Activated T-helper 1 cell treated with Interleukin-2 at 50 U/mL for 16 hours (primary cell): ENCODE measurements around the gene NRSN1.

Experiments
- DNase-seq: peaks from one replicate; pipeline ENCODE4 v3.0.0-alpha.2; 2020; ENCODE audit warnings: low read depth

Gene NRSN1, protein sequence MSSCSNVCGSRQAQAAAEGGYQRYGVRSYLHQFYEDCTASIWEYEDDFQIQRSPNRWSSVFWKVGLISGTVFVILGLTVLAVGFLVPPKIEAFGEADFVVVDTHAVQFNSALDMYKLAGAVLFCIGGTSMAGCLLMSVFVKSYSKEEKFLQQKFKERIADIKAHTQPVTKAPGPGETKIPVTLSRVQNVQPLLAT

DNA sequence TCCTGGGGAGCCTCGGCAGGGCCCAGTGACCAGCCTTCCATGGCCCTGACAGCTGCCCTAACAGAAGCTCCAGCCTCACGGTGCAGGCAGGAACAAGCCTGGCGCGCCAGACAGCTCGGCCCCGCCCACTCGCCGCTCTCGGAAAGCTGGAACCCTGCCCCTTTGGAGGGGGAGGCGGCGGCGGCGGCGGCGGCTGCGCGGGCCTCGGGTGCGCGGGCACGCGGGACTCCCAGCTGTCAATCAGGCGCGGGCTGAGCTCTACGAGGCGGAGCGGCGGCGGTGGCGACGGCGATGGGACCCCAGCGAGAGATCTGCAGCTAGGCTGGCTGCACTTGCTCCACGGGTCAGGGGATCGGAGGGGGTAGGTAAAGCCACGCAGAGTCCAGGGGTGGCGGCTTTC lies at the start of gene NRSN1:
Gene NRSN1, plus strand, starts transcription at position 236 of the 400 bp plus-strand sequence. CDS start 8,113 bp downstream, outside the sequence.
- DNase-seq, result no peak

DNA sequence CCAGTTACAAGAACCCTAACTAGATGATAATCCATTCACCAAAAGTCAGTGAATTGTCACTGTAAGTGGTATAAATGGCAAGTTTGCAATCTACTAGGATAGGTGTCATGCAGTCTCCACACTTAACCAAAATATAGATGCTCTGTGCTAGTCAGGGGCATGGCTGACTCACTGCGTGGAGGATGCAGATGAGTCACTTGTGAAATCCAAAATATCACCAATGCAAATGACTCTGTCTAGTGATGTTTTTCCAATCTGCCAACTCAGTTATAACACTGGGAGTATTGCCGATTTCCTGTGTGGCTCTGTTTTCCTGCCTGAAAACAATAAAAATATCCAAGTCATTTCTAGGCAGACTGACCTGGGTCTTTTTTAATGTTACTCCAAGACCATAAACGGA lies 47.8 kb upstream of the NRSN1 start:
- DNase-seq, result no peak

DNA sequence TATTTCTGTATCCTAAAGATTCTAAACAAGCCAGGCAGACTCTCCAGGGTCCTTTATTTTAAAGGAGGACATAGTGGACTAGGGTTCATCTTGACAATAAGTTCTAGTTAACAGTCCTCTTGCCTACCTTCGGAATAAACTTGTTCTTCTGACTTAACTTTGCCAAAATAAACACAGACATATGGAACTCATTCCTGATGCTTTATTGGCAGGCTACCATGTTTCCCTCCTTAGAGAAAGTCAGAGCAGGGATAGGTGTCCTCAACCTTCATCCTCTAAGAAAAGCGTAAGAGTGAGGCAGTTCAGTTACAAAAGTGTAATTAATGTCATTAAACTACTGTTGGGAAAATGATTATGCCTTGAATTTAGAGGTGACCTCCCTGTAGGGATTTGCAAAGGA lies 46.9 kb upstream of the NRSN1 start:
- no peak for DNase-seq

DNA sequence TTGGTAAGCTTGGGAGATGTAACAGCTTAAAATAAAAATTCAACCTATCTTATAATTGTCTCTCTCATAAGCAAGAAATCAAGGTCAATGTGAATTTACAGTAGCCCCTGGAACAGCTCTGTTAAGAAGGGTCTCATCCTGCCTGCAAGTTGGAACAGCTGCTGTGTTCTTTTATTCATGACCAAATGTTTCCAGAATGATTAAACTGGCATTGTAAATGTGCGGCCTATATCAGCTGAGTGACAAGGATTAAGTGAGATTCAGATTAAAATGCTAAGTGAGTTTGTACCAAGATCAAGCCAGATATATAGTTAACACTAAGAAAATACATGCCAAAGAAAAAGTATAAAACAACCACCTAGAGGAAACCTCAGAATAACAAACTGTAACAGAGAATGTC lies 45.3 kb upstream of the NRSN1 start:
- DNase-seq, result no peak

DNA sequence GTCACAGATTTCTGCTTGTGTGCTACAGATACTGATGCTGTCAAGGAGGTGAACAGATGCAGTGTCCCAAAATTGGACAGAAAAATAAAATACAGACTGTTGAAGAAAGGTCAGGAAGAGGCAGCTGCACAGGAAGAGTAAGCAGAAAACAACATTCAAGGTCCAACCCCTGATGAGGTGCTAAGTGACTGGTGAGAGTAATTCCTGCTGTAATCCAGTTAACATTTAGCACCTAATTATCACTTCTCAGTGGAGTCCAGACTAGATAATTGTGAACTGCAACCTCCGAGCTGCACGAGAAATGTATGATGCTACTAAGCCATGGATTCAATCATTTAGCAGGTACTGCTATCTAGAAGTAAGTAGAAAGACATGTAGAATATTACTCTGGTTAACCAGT lies 36.3 kb upstream of the NRSN1 start:
- DNase-seq, result no peak

DNA sequence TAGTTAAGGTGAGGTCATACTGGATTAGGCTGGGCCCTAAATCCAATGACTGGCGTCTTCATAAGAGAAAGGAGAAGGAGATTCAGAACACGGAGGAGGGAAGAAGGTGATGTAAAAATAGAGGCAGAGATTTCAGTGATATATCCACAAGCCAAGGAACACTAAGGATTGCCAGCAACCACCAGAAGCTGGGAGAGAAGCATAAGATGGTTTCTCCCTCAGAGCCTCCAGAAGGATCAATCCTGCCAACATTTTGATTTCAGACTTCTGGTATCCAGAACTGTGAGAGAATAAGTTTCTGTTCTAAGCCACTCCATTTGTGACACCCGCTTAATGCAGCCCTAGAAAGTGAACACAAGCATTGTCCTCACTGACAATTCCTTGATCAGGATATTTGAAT lies 33.6 kb upstream of the NRSN1 start:
- DNase-seq, result no peak

DNA sequence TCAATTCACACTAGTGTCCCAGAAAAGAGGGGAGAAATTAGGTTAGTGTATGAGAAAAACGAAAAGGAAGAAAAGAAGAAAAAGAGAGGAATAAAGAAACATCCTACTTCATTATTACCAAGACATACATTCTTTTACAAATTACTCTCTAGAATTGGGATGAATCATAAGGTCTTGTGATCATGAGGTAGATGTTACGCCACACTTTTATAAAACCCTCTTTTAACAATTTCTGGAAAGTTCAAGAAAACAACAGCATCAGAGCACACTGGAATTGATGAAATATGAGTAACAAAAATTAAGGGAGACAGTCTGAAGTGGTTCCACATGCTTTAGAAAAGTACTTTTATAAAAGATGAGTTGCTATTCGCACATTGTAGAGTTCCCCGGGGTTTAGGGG lies 32.6 kb upstream of the NRSN1 start:
- no peak for DNase-seq

DNA sequence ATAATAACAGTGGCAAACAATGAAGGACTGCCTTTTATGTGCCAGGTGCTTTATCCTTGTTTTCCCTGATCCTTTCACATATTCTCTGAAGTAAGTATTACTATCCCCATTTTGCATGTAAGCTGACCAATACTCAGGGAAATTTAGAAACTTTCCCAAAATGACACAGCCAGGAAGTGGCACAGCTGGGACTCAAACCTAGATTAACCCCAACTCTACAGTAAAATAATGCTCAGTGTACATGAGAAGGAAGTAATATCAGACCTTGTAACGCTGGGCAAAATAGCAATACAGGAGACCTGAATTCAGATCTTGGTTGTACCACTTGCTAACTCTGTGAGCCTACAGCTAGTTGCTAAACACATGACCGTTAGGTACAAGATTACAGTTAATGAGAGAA lies 26.8 kb upstream of the NRSN1 start:
- DNase-seq, result no peak

DNA sequence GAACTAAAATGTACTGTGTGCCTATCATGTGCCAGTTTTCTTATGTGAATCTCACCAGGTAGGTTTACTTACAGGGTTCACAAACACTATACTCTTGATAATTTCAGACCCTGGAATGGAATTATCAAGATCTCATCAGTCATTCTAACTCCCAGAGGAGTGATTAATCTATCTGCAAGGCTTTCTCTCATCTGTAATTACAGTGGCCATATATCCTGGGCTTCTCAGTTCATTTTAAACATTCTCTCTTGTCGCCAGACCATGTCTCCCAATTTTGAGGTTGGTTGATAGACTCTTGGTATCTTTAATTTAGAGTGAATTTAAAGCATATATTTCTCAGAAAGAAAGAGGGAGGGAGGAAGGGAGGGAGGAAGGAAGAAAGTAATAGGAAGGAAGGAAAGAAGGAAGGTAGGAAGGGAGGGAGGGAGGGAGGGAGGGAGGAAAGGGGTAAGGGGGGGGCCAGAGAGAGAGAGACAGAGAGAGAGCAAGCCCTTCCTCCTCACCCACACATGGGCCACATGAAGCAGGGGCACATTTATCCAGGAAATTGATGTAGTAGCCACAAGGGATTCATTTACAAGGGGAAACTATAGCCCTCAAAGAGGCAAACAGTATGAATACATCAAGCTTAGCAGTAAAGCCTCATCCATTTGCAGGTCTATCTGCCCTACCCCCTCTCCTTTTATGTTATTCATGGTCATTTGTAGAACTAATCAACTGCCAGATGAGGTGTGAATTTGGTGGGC lies 25.8 kb upstream of the NRSN1 start:
- DNase-seq, result no peak

DNA sequence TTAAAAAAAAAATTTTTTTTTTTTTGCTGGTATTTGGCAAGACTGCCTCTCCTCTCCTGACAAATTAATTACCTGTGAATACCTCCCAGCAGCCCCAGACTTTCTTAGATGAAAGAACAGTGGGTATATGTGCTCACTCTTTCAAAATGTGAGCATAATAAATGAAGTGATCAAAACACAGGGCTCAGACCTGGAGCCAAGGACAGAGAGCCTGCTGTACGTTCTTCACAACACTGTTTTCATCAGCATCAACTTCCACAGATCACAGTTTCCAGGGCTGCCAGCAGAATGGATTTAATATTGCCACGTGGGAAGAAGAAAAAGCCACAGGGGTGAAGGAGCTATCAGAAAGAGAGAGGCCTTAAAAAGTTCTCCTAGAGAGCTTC lies 25.3 kb upstream of the NRSN1 start:
- no peak for DNase-seq

DNA sequence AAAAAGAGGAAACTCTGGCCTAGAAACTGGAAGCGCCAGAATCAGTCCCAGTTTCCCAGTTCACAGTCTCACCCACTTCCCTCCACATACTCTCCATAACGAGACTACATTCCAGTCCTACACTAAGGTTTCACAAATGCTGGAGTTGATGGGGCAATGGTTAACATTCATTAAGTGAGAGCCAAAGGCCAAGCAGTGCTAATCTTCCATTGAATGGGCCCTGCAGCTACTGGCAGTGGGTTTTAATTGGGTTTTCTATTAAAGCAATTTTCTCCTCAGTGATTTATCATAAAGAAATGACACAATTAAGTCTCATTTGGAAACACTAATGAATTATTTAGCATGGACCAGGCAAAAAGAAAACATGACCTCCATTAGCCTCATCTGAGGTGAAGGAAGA lies 20.8 kb upstream of the NRSN1 start:
- DNase-seq, result no peak

DNA sequence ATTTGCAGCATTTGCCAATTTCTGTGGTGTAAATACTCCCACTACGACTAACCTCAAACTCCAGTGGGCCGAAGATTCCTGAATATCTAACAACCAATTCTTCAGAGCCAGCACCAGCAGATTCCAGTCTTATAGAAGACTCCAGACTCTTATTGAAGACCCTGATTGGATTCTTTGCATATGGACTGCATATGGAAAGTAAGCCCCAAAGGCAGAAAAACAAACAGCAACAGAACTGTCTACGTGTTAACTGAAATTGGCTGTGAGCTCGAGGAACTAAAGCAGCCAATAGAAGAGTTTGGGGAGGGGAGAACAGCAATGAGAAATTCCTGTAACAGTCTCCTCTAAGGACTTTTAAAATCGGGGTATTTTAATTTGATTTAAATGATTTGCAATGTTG lies 19.7 kb upstream of the NRSN1 start:
- DNase-seq, result no peak

DNA sequence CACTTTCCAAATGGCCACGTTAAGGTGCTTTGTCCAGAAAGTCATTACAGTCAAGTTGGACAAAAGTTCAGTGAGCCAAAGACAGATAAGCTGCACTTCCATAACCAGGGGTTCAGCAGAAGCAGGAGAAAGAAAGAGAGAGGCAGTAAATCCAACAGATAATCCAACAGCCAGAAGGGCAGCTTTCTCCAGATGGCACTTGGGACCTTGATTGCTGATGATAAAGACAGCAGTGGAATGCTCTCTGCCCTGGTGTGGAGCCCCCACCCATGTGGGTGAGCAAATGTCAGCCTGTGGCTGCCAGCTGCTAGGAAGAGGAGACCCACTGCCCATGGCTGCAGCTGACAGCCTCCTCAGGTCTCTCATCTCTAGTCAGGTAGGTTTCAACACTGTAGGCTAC lies 18.7 kb upstream of the NRSN1 start:
- no peak for DNase-seq

DNA sequence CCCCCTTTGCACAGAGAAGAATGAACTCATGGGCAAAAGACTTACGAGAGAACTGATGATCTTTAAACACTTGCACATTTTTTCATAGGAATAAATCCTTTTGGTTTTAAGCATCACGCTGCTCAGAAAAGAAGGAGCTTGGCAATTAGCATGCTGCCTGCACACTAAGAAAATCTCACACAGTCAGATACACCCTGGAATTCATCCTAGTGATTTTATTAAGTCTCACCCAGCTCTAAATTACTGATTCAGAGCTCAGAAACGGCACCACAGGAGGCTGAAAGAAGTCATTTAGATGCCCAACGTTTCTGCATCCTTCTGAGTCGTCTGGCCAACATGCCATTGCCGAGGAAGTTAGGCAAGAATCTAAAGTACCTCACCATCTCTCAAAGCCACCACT lies 18.0 kb upstream of the NRSN1 start:
- DNase-seq, result no peak

DNA sequence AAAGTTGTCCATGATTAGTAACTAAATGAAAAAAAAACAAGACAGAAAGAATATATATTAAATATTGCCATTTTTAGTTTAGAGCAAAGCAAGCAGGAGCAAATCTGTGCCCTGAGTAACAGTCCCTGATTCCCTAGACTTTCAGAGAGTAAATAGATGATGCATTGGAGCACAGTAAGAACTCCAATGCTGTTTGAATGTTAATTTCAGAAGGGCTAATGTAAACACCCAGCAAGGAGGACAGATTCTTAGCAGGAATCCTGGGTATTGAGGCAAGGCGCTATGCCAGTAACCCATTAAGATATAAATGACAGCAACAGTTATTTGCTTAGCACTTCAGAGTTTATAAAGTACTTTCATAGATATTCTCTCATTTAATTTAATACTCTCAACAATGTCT lies 15.6 kb upstream of the NRSN1 start:
- DNase-seq, result no peak

DNA sequence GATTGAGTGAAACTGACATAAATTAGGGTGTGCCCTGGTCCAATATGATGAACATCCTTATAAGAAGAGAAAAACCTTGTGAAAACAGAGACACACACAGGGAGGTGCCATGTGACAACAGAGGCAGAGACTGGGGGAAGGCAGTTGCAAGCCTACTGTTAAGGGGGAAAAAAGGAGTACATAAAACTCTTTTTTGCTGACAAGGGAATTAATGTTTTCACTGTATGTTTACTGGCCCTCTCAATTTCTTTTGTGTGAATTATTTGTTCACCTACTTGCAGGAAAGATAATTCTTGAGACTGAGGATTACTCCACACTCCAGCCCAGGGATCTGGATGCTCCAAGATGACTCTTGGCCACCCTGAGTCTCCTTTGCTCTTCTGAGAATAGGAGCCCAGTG lies 12.1 kb upstream of the NRSN1 start:
- DNase-seq, result no peak

DNA sequence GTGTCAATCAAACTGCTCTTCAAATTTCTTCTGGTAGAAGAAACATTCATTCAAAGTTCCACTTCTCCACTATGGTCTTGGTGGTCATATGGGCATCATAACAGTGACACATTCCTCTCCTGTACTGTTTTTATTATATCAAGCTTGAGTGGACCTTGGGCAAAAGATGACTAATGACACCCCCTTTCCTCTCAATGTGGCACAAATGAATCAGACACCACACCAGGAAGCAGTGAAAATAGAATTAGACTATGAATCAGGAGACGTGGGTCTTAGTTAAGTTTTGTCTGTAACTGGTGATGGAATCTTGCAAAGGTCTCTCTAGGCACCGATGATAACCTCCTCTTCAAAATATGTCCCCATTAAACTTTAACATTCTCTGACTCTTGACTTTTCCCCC lies 9.0 kb upstream of the NRSN1 start:
- no peak for DNase-seq

DNA sequence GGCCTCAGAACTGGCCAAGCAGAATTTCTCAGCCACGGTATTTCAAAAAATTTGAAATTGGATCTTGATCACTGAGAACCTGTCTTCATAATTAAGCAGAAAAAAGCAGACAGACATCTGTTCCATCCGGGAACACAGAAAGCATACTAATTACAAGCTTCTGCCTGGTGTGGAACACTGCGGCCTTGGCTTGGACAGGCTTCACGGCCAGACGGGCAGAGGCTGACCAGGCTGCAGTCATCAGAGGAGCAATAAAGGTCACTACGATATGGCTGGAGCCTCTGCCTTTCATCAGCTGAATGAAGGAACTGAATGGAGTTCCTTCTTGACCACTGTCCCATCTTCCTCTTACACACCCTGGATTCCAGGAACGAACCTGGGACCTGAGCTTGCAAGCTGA lies 3.9 kb upstream of the NRSN1 start:
- no peak for DNase-seq

DNA sequence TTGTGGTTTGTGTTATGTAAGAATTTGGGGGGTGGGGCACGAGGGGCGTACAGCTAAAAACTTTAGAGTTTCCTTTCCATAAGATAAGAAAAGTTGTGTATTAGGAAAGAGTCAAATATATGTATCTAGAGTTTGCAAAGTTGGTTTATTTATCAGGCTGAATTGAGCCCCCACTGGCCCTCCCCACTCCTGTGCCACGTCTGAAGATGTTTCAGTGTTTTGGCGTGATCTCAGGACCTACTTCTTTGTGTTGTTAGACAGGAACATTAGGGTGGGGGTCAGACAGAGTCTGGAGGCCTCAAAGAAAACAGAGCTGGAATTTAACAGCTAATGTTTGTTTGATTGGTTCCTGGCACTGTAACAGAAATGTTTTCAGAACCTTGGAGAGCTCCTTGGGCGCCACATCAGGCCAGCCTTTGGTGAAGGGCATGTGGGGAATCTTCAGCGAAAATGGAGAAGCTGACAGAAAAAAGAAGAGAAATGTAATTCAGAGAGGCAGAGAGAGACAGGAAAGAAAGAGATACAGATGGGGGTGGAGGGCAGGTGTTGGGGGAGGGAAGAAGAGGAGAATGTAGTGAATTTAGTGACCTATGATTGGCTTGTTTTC lies 674 bp downstream of the NRSN1 start:
- no peak for DNase-seq

DNA sequence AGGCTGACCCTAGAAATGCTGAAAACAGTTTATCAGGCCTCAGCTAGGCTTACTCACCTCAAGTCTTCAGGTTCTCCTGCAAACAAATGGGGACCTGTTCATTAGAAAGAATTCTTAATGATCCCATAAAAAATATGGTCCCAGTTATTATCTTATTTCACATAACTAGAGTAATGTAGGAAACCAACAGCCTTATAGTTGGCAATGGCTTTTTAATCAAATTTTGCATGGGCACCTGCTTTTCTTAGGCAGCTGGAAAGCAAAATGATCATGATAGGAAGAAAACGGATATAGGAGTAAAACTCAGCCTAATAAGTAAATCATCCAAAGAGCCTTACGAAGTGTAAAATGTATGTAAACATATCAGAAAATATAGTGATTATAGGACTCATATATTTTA lies 1.3 kb downstream of the NRSN1 start:
- DNase-seq, result no peak

DNA sequence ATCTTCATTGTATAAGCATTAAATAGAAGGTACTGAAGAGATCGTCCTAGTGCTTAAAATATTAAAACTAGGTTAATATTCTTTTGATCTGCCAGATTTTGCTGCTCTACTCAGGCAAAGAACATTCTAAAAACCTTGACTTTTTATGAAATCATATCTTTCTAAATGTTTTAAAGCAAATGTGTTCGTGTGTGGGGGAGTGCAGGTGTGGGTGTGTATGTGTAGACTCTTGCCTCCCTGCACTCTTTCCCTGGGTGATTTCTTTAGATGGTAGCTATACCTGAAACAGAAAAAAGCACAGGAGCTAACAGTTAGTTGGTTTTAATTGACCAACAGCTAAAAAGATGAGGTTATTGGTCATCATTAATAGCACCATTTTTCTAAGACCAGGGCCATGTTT lies 5.7 kb downstream of the NRSN1 start:
- DNase-seq, result no peak

DNA sequence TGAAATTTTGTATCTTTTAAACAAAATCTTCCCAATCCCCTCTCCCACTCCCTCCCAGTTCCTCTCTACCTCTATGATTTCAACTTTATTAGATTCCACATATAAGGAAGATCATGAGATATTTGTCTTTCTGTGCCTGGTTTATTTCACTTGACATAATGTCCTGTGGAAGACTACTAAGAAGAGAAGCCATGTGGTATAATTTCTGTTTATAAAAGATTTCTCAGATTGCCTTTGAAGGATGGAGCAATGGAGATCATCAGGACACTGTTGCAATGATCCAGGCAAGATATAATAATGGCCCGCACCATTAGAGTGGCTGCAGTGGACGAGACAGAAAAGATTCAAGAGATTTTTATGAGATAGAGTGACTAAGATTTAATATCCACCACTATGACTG lies 13.1 kb downstream of the NRSN1 start:
- no peak for DNase-seq

DNA sequence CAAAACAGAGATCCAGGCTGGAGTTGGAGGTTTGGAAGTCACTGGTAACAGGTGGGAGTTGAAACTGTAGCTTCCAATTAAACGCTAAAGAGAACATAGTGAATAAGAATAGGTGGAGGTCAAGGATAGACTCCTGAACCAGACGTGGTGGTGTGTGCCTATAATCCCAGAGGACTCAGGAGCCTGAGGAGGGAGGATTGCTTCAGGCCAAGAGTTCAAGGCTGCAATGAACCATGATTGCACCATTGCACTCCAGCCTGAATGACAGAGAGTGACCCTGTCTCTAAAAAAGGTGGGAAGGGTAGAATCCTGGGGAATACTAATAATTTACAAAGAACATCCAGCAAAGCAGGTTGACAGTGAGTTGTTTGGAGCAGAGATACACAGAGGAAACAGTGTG lies 13.6 kb downstream of the NRSN1 start:
- DNase-seq, result no peak

DNA sequence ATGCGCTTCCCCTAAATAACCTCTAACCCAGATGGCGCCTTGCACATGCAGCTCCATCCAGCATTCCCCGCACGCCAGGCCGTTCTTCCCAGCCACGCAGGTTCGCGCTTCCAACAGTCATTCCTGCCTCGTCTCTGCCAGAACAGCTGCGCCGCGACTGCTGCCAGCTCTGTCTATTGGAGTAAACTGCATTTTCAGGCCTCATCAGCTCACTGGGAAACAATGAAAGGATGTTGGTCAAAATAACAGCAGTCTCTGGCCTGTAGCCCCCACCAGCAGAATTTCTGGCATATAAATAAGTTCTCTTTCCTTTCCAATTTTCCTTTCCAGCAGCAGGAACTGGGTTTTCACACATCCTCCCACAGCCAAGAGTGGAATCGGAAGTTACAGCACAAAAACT lies 14.6 kb downstream of the NRSN1 start:
- DNase-seq, result no peak
